NOMO-1 treated with dmso at 0.1 percent for 144 hours (cell line): ENCODE data around the gene SFXN1.
"Not testable (repeated sequence)": the region's sequence is repeated elsewhere in the genome, so short reads cannot be mapped to it uniquely, and the experiment has no call there.

Experiments used
- DNase-seq: peaks from one replicate; lab custom pipeline; 2025; ENCODE audit not compliant: unreplicated experiment; lab: John Stamatoyannopoulos, UW

Gene SFXN1, protein sequence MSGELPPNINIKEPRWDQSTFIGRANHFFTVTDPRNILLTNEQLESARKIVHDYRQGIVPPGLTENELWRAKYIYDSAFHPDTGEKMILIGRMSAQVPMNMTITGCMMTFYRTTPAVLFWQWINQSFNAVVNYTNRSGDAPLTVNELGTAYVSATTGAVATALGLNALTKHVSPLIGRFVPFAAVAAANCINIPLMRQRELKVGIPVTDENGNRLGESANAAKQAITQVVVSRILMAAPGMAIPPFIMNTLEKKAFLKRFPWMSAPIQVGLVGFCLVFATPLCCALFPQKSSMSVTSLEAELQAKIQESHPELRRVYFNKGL

DNA sequence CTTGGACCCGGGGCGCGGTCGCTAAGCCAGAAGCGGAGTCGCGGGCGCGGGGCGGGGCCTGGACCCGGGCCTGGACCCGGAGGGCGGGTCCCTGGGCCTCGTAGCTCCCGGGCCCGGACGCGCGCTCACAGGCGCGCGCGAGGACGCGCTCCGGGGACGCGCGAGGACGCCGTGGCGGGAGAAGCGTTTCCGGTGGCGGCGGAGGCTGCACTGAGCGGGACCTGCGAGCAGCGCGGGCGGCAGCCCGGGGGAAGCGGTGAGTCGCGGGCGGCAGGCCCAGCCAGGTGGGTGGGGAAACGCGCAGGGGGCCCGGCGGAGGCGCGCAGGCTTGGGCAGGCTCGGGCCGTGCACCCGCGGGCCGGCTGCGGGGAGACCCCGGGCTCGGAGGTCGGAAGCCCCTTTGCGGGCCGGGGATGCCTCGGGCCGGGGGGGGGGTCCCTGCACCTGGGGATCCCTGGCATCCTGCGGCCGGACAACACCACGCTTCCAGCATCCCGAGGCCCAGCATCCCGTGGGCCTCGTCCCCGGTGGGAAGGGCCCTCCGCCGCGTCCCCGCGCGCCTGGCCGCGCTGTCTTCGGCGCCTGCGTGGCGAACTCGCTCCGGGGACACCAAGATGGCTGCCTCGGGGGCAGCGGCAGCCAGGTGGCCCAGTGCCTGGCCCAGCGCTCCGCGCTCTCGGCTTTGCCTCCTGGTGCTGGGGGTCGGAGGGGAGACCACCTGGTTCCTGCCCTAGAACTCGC lies at the start of gene SFXN1:
TSS of gene SFXN1 (plus strand) at position 177 of the 741 bp plus-strand sequence. CDS start 13,544 bp downstream, outside the sequence.
- DNase-seq, result peak; percentile 43

DNA sequence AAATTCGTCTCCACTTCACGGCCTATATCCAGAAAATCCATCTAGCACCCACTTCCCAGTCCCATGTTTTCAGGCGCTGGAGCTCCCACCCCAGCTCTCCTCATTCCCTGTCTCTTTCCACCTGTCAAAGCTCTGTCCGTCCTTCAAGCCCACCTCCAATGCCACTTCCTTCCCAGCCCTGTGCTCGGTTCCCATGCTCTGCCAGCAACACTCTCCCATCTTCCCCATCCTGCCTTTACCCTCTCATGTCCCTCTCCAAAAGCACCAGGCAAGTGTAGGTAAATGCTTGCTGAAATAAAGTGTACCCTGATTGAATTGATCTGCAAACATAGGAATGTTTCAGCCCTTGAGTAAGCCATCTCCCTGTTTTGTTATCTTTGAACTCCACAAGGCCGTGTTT lies 43.6 kb upstream of the SFXN1 start:
- no peak for DNase-seq

DNA sequence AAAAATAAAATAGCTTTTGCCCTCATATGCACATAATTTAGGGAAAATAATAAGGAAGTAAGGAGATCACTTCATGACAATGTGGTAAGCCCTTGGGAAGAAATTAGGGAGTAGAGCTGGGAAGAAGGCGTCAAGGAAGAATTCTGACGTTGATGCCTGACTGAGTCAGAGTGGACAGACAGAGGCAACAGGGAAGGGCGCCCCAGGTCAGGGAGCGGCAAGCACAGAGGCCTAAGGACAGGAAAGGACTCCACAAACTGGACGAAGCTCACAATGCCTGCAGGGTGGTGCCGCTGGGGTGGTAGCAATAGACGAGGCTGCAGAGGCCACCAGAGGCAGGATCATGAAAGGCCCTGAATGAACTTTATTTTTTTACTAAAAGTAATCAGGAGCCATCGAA lies 42.0 kb upstream of the SFXN1 start:
- DNase-seq, result no peak

DNA sequence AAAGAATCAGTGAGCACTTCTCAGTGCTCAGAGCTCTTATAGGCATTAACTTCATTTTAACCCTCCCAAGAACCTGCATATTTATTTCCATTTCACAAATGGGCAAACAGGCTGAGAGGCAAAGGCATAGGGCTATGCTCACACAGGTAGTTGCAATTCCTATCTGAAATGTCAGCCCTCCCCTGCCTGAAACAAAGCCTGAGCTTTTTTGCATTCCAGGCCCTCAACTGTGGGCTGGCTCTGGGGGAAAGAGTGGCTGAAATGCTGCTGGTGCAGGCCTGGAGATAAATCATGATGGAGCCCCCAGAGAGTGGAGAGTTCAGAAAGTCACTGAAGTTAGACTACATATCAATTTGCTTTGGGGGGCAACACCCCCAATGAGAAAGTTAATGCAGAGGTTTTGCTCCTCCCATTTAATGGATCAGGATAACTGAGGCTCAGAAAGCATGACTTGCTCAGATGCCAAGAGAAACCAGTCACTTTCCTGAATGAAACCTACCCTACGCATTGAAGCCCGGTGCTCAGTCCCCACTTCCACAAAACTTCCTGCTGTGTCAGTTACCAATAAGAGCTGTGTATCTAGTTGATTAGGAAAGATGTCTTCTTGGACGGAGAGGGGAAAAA lies 40.0 kb upstream of the SFXN1 start:
- DNase-seq, result no peak

DNA sequence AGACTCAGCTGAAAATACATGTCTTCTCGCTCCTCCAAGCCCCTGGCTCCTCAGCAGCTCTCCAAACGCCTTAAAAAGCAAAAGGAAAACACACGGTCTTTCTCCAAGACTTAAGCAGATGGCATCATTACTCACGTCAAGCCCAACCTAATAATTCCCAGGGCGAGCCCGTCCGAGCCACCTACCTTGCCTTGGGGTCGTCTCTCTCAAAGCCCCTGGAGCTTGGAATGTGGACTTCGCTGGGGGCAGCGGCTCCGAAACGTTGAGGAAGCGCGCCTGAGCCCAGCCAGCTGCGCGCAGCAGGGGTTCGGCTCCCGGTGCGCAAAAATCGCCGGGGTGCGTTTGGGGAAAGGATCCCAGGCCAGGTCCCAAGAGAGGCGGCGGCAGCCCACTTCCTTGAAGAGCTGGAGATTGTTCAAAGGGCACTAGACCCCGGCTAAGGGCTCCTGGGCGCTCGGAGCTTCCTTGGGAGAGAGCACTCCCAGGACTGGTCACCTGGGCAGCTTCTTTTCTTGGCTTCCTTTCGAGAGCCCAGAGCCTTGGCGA lies 34.8 kb upstream of the SFXN1 start:
- no peak for DNase-seq

DNA sequence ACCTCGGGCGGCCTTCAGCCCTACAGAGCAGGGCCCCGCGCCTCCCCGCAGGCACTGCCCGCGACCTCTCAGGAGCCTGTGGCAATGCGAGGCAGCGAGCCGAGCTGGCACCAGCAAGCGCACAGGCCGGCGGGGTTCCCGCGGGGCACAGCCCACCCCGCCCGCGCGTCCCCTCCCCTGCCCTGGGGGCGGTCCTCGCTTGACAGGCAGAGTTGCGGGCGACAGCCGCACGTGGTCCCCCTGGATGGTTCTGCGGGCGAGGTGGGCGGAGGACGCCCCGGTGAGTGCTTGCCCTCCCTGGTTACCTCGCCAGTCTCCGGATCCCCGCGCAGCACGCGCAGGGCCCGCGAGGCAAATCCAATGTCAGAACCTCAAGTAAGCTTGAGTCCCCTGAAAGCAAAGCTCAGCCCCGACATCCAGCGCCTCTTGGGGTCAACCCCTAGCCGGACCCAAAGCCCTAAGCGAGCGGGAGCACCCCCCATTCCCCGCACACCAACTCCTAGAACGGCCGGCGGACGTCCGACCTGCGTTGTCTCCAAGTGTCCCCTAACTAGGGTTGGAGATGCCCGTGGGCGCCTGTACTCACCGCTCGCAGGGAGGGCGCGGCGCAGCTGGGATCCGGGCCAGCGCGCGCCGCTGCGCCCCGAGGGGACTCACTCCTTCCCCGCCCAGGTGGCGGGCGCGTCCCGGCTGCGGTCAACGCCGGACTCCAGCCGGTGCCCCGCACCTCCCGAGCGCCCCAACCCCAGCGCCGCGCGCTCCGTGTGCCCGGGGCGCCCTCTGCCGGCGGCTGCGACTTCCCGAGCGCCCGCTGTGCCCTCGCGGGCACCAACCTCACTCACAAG lies 34.1 kb upstream of the SFXN1 start, which contains the start of gene DRD1:
TSS of gene DRD1 (minus strand) at position 123 of the 845 bp plus-strand sequence. CDS start 1,083 bp downstream, outside the sequence.
- no peak for DNase-seq

DNA sequence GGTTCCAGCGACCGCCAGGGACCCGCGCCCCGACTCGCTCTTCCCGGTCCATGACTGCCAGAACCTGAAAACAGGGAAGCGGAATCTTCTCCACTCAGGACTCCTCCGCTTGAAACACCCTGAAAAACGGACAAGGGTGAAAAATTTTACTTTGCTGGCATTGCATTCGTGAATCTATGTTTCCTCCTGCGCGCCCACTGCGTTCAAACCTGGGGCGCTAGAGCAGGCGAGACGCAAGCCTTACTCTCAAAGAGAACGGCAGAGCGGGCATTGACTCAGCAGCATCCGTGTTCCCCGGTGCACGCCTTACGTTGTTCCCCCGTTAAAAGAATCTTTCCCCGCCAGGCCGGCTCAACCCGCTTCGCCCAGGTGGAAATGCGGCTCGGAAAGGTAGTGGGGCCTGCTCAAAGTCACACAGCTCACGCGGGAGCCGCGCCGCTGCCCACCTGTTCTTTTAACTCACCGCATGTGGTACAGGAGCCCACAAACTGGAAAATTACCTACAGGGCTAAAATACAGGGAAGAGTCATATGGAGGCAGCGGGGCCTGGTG lies 33.4 kb upstream of the SFXN1 start:
- DNase-seq, result no peak

DNA sequence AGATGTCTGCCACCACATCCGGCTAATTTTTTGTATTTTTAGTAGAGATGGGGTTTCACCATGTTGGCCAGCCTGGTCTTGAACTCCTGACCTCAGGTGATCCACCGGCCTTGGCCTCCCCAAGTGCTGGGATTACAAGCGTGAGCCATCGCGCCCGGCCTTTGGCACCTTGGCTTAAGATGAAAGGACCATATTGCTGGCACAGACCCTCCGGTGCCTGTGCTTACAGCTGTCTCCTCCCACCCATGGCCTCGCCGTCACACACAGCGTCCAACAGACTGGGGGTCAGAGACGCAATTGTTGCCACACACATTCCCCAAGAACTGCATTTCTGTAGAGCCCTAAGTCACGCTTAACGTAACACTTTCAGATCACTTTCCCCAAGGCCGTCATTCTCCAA lies 32.0 kb upstream of the SFXN1 start:
- not testable (repeated sequence) for DNase-seq

DNA sequence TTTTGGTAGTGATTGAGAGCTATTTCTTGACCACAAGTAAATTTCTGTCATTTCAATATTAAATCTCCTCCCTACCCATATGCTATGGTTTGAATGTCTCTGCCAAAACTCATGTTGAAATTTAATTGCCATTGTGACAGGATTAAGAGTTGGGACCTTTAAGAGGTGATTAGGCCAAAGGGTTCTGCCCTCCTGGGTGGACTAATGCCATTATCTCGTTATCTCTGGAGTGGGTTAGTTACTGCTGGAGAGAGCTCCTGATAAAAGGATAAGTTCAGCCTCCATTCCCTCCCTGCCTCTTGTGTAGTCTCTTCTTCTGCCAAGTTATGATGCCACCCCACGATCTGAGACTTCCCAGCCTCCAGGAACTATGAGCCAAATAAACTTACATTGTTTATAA lies 30.8 kb upstream of the SFXN1 start:
- DNase-seq, result no peak

DNA sequence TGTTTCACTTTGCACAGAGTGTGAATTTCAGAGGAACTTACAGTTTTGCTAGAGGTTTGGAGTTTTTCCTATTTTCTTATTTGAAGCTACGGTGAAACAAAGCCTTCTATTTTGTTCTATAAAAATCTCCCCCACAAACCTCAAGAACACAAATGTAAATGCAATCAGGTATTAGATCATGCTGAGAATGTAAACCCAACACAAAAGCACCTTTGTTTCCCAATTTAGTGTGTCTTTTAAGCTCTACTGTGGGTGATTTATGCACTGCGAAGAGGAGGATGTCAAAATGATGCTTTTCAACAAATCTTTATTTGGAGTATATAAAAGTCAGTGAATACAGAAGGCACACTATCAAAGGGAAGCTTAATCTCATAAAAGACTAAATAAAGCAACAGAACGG lies 30.1 kb upstream of the SFXN1 start:
- DNase-seq, result no peak

DNA sequence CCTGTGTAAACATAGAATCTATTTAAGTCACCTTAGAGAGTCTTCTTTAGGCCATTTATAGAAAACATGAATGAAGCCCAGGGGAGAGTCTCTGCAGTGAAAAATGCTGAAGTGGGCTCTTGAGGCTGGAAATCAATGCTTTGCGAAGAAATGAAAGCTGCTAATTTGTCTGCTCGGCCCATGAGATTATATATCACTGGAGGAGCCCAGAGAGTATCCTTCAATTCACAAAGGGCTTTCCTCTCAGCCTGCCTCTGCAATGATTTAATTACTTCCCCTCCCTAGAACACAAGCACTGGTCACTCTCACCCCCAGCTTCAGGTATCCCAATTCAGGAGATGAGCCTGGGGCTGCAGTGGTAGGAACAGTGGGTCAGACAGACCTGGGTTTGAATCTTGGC lies 26.2 kb upstream of the SFXN1 start:
- no peak for DNase-seq

DNA sequence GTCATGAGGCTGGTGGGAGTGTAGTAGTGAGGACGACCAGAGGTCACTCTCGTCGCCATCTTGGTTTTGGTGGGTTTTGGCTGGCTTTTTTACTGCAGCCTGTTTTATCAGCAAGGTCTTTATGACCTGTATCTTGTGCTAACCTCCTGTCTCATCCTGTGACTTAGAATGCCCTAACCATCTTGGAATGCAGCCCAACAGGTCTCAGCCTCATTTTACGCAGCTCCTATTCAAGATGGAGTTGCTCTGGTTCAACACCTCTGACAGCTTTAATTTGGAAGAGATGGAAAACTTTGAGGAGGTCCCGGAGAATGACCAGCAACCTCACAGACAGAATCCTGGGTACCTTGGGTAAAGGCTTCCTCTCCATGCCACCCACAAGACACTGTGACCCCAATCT lies 24.0 kb upstream of the SFXN1 start:
- not testable (repeated sequence) for DNase-seq

DNA sequence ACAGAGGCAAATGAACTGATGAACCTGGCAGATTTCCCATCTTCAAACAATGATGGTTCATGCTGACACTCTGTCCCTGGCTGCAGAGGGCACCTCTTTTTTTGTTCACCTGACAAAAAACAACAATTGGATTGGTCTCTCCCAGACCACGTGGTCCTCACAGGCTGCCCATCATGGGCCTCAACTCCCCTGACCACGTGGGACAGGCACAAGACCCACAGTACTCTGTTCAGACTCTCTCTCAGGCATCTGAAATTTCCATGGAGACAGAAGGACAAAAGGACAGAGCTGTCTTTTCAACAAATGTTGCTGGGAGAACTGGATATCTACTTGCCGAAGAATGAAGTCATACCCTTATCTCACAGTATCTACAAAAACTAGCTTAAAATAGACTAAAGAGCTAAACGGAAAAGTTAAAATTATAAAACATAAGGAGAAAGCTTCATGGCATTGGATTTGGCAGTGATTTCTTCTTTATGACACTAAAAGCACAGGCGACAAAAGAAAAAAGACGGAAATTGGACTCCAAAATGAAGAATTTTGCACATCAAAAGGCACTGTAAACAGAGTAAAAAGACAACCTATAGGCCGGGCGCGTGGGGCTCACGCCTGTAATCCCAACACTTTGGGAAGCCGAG lies 22.1 kb upstream of the SFXN1 start:
- no peak for DNase-seq

DNA sequence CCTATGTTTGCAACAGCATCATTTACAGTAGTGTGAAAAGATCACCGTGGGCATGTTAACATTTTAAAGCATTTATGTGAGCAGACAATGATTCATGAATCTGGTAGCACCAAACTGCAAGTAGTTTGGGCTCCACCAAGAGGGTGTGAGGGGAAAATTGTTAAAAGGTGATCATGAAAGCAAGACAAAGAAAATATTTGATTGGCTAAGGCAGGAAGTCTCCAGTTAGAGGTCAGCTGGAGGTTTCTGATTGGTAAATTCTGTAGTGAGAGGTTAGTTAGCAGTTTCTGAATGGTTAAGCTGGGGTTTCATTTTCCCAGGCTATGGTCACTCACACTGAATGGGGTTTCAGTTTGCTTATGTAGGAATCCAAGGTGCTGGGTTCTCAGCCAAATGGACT lies 20.9 kb upstream of the SFXN1 start:
- DNase-seq, result no peak

DNA sequence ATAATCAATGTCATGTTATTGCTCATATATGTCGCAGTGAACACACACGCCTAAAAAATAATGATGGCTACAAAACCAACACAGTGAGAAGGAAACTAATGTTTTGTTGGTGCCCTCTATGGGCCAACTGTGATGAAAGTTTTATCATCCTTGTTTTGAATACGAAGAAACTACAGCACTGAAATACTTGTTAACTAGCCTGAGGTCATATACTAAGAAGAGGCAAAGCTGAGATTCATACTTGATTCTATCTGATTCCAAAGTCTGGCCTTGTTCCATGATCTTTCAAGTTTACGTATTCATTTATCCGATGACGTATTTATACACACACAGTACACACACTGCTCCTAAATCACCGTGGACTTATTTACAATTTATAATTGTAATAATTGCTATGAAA lies 18.2 kb upstream of the SFXN1 start:
- DNase-seq, result no peak

DNA sequence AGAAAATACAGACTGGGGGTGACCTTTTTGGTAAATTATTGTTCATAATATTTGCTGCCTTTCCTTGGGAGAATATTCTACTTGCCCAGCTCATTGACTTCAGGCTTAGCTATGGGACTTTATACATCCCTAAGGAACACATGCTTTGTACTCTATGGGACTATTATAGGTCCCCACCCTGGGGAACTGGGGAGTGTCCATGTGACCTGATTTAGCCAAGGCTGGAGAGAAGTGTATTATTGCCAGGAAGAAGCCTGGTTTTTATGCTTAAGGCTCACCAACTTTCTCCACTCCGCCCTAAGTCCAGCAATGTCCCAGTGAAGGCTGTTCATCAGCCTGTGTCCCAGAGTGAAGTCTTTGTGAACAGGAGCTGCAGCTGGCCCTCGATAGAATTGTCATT lies 17.8 kb upstream of the SFXN1 start:
- DNase-seq, result no peak

DNA sequence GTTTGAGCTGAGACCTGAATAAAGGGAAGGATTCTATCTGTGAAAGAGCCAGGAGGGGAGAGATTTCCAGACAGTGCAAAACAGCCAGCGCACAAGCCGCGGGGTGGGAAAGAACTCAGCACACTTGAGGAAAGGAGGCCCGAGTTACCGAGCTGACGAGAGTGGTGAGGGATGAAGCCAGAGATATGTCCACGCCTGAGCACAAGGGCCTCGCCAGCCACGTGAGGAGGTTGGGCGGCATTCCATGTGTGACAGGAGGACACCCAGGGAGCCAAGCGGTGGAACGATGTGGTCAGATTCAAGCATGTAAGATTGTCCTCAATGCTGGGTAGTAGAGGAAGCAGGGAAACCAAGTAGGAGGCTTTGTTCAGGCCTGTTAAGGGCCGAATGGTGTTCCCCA lies 17.0 kb upstream of the SFXN1 start:
- DNase-seq, result no peak

DNA sequence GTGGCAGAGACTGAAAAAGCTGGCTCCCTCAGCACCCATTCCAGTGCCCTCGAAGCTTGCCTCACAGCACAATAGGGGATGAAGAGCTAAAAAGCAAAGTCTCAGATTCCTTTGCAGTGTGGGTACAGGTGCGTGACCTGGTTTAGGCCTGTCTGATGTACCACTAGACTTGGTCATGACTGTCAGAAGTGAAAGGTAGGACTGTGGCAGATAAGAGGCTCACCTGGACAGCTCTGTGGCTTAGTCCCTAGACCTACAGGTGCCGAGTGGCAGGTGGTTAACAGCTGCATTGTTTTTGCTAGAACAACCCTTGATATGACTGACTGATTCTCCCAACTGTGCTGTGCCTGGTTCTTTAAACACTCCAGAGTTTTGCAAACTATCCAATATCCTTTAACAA lies 14.7 kb upstream of the SFXN1 start:
- DNase-seq, result no peak

DNA sequence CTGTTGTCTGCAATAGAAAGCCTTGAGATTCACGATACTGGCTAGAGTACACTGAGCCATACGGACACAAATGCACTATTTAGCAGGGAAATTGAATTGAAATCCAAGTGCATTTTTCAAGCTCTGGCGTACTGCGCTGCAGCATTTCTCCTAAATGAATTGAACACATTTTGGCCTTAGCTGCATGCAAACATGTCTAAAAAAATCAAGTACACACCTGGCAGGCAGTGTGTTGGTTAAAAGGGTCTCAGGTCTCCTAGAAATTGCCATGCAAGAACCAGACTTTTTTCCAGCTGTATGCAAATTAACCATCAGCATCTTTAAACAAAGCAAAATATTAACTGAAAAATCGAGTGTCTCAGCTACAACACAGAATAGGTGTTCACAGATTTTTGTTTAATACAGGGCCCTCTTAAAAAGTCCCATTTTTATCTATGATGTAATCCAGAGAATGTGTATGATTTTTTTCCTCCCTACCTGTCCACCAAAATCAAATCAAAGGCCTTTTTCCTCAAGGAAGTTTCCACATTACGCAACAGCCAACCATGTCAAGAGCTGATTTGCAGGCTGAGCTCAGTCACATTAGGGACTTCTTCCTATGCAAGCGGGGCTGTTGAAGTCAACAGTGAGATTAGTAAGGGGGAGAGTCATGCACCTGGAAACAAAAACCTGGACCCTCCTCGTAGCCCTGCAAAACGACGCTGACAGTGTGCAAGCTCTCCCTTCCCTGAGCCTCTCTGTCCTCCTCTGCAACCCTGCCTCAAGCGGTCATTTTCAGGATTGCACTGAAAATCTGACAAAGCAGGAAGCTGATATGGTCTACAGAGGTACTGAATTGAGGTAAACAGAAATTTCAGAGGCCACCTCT lies 14.1 kb upstream of the SFXN1 start:
- DNase-seq, result peak; percentile 22
